NCI-H446 treated with DMSO at 0.1 percent for 48 hours (cell line): ENCODE results near the gene DCDC2.
"Not testable (repeated sequence)": the region's sequence is repeated elsewhere in the genome, so short reads cannot be mapped to it uniquely, and the experiment has no call there.

Experiments used
- DNase-seq: peaks from one replicate; lab custom pipeline; 2025; lab: John Stamatoyannopoulos, UW

The DCDC2 gene

GRCh38 chr6:24257282-24257681 lies 100.6 kb downstream of the DCDC2 start:
- no peak for DNase-seq

GRCh38 chr6:24255676-24256075 lies 102.2 kb downstream of the DCDC2 start:
- DNase-seq: no peak

GRCh38 chr6:24253360-24253759 lies 104.5 kb downstream of the DCDC2 start:
- DNase-seq: no peak

GRCh38 chr6:24252280-24252679 lies 105.6 kb downstream of the DCDC2 start:
- DNase-seq: no peak

- DNase-seq: no peak
Measured at GRCh38 chr6:24251339-24251738, 106.5 kb downstream of the DCDC2 start.

GRCh38 chr6:24249926-24250325 lies 107.9 kb downstream of the DCDC2 start:
- DNase-seq: no peak

- DNase-seq: no peak
Measured at GRCh38 chr6:24245275-24245674, 112.6 kb downstream of the DCDC2 start.

GRCh38 chr6:24242924-24243323 lies 114.9 kb downstream of the DCDC2 start:
- DNase-seq: no peak

- DNase-seq: not testable (repeated sequence)
Measured at GRCh38 chr6:24241779-24242178, 116.1 kb downstream of the DCDC2 start.

- DNase-seq: no peak
Measured at GRCh38 chr6:24240943-24241342, 116.9 kb downstream of the DCDC2 start.

GRCh38 chr6:24240380-24240928 lies 117.4 kb downstream of the DCDC2 start:
- no peak for DNase-seq

GRCh38 chr6:24238700-24239099 lies 119.2 kb downstream of the DCDC2 start:
- DNase-seq: no peak

GRCh38 chr6:24236779-24237178 lies 121.1 kb downstream of the DCDC2 start:
- DNase-seq: not testable (repeated sequence)

GRCh38 chr6:24233813-24234442 lies 123.9 kb downstream of the DCDC2 start:
- DNase-seq: no peak

GRCh38 chr6:24231438-24231977 lies 126.4 kb downstream of the DCDC2 start:
- DNase-seq: no peak

GRCh38 chr6:24229696-24230405 lies 128.0 kb downstream of the DCDC2 start:
- DNase-seq: no peak

GRCh38 chr6:24228681-24229255 lies 129.1 kb downstream of the DCDC2 start:
- no peak for DNase-seq

- DNase-seq: no peak
Measured at GRCh38 chr6:24228123-24228522, 129.7 kb downstream of the DCDC2 start.

- DNase-seq: no peak
Measured at GRCh38 chr6:24227556-24227955, 130.3 kb downstream of the DCDC2 start.

- DNase-seq: no peak
Measured at GRCh38 chr6:24226541-24226940, 131.3 kb downstream of the DCDC2 start.

- no peak for DNase-seq
Measured at GRCh38 chr6:24225838-24226237, 132.0 kb downstream of the DCDC2 start.

GRCh38 chr6:24223115-24223919 lies 134.5 kb downstream of the DCDC2 start:
- DNase-seq: no peak
